GM03348 (cell line): ENCODE measurements around the gene IDH3A.
A peak's percentile ranks its signal among the peaks of the same experiment; 100 is the strongest.

Experiments used
- DNase-seq: peaks from one replicate; pipeline ENCODE4 v3.0.0; 2012; ENCODE audit warnings: low spot score

IDH3A gene

GRCh38 chr15:78168608-78169007 is 19.4 kb downstream of the IDH3A start:
- DNase-seq = no peak

GRCh38 chr15:78170848-78171773 is 21.9 kb downstream of the IDH3A start:
- no peak for DNase-seq

- no peak for DNase-seq
These were observed 22.8 kb downstream of the IDH3A start for GRCh38 chr15:78171864-78172472.

- DNase-seq = no peak
These were observed 25.2 kb downstream of the IDH3A start for GRCh38 chr15:78174401-78174800.

GRCh38 chr15:78175330-78175729 is 26.2 kb downstream of the IDH3A start:
- DNase-seq = no peak

- DNase-seq = peak; percentile 66
These were observed 28.3 kb downstream of the IDH3A start for GRCh38 chr15:78177447-78177873.

GRCh38 chr15:78178064-78178463 is 28.9 kb downstream of the IDH3A start:
- no peak for DNase-seq

- no peak for DNase-seq
These were observed 30.2 kb downstream of the IDH3A start for GRCh38 chr15:78179286-78179840.

GRCh38 chr15:78179906-78180305 is 30.7 kb downstream of the IDH3A start:
- DNase-seq = no peak

GRCh38 chr15:78182336-78182700 is 33.2 kb downstream of the IDH3A start:
- DNase-seq = no peak

- no peak for DNase-seq
These were observed 33.7 kb downstream of the IDH3A start for GRCh38 chr15:78182821-78183220.

- DNase-seq = no peak
These were observed 43.8 kb downstream of the IDH3A start for GRCh38 chr15:78192826-78193594.

GRCh38 chr15:78193731-78194567 is 44.8 kb downstream of the IDH3A start:
- DNase-seq = no peak

- DNase-seq = no peak
These were observed 45.4 kb downstream of the IDH3A start for GRCh38 chr15:78194568-78194925.

- DNase-seq = peak; percentile 57
These were observed 46.6 kb downstream of the IDH3A start for GRCh38 chr15:78195735-78196201.

GRCh38 chr15:78197632-78198031 is 48.5 kb downstream of the IDH3A start:
- DNase-seq = no peak

GRCh38 chr15:78200276-78200930 is 51.2 kb downstream of the IDH3A start:
- DNase-seq = no peak

- no peak for DNase-seq
These were observed 52.4 kb downstream of the IDH3A start for GRCh38 chr15:78201281-78202190.

- DNase-seq = no peak
These were observed 54.4 kb downstream of the IDH3A start for GRCh38 chr15:78203346-78204225.
